CD4-positive, alpha-beta T cell treated with Interleukin-6 at 100 ng/mL for 8 hours (primary cell): ENCODE measurements around the gene DEPDC5.
A peak's percentile ranks its signal among the peaks of the same experiment; 100 is the strongest.

Experiments
- DNase-seq: peaks from one replicate; pipeline ENCODE4 v3.0.0-alpha.2; 2020; ENCODE audit warnings: mixed read lengths, low spot score

Gene DEPDC5

GRCh38 chr22:31926969-31927368 is 173.2 kb downstream of the DEPDC5 start:
- DNase-seq, result no peak

- DNase-seq, result no peak
Measured at GRCh38 chr22:31927562-31927961, 173.7 kb downstream of the DEPDC5 start.

DNA sequence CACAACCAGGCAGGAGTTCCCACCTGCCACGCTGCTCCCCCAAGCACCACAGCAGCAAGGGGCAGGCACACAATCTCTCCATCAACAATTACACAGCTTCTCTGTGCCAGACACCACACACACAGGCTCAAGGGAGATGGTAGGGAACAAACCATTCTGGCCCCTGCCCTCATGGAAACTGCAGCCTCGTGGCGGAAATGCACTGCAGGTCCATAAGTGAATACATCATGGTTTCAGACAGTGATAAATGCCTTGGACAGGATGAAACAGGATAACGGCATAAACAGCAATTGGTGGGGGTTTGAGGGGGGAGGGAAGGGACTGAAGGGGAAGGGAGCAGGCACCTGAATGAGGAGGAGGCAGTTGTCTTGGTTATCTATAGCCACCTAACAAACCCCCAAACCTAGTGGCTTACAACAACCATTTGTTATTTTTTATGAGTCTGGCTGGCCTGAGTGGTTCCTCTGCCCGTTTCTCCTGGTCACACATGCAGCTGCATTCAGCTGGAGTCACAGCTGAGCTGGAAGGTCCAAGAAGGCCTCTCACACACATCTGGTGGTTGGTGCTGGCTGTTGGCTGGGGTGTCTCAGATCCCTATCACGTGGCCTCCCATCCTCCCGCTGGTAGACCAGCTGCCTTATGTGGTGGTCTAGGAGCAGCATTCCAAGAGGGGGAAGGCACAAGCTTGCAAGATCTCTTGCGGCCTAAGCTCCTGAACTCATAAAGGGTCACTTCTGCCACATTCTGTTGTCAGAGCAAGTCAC is 175.5 kb downstream of the DEPDC5 start:
- DNase-seq, result no peak

DNA sequence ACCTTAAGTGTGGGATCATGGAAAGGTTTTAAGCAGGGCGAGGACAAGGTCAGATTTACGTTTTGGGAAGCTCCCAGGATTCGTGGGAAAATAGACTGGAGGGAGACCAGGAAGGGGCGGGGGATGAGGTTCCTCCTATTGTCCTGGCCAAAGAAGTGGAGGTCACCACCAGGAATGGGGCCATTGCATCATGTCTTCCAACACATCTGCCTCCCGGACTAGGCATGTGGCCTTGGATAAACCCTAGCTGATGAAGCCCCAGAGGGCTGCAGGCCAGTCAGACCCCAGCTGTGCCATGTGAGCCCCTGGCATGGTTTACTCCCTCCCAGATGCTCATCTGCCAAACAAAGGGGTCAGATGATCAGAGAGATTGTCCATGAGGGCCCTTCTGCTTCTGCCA is 179.0 kb downstream of the DEPDC5 start:
- no peak for DNase-seq

GRCh38 chr22:31933406-31933805 is 179.6 kb downstream of the DEPDC5 start:
- no peak for DNase-seq

DNA sequence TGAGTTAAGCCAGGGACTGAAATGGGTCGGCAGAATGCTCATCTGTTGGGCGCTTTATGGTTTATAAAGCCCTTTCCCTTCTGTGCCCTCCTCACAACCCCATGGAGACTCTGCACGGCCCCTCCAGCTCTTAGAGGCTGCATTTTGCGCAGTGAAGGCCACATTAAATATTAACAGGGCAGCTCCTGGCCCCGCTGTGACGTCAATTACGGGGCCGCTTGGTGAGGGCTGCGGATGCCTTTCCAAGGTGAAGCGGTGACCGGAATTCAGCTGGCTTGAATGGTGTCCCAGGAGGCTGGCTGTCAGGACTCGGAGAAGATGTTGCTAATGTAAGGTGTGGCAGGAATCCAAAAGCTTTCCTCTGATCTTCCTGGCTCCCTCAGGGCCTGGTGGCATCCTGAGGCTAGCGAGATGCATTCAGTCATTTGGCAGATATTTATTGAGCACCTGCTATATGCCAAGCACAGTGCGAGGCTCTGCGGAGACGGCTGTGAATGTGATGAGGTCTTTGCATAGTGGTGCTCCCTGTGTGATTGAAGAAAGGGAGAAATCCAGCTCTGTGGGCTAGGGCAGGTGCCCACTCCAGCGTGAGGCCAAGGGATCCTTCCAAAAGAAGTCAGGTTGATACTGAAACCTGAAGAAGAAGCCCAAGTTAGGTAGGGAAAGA is 180.1 kb downstream of the DEPDC5 start:
- DNase-seq, result no peak

GRCh38 chr22:31935961-31936635 is 182.3 kb downstream of the DEPDC5 start:
- no peak for DNase-seq

GRCh38 chr22:31937341-31937740 is 183.5 kb downstream of the DEPDC5 start:
- no peak for DNase-seq

GRCh38 chr22:31938296-31938695 is 184.5 kb downstream of the DEPDC5 start:
- DNase-seq, result no peak

- DNase-seq, result no peak
Measured at GRCh38 chr22:31940506-31940905, 186.7 kb downstream of the DEPDC5 start.

GRCh38 chr22:31942091-31942490 is 188.3 kb downstream of the DEPDC5 start:
- DNase-seq, result no peak

- no peak for DNase-seq
Measured at GRCh38 chr22:31943206-31943977, 189.6 kb downstream of the DEPDC5 start.

DNA sequence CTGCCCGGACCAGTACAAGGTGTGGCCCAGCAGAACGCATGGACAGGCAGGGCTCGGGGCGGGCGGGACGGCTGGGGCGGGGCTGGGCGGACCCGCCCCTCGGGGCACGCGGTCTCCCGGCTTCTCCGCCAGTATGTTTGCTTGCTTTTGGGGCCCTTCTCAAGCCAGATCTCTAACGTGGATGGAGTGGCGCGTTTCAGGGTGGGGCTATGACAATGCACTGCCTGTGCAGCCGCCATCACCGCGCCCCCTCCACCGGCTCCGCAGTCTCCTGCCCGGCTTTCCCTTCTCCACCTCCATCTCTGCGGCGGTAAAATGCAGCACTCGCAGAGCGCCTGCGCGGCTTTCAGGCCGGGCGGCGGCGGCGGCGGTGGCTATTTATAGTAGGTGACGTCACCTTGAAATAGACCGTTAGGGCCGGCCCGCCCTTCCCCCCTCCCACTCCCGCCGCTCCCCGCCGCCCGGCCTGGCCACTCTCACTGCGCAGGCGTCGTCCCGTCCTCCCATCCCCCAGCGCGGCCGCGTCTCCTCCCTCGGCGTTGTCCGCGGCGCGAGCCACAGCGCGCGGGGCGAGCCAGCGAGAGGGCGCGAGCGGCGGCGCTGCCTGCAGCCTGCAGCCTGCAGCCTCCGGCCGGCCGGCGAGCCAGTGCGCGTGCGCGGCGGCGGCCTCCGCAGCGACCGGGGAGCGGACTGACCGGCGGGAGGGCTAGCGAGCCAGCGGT is 190.3 kb downstream of the DEPDC5 start, which contains the start of gene YWHAH:
Gene YWHAH, plus strand, starts transcription at position 558 of the 722 bp plus-strand sequence. CDS start 199 bp downstream, outside the sequence.
- DNase-seq, result peak; percentile 89

DNA sequence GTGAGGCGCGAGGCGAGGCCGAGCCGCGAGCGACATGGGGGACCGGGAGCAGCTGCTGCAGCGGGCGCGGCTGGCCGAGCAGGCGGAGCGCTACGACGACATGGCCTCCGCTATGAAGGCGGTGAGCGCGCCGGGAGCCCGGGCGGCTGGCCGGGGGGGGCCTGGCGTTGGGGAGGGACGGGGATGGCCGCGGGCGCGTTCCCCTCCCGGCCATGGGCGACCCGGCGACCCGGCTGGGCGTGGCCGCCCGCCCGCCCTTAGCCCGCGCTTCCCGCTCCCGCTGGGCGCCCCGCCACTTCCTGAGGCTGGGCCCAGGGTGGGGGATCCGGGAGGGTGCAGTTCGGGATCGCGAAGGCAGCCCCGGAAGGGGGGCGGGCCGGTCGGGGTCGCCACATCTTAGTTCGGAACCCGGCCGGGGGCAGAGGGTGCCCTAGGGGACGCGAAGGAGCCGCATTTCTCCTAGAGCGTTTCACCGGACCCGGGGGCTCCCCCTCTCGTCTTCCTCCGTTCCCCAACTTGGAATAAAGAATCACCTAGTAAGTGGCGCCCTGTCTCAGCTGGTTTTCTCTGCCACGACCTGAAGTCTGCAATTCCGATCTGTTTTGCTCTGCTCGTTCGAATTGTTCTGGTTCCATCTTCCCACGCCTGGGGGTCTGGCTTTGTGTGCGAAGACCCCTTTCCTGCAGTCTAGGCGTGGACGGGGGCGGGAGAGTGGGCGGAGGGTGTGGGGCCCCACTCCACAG is 191.1 kb downstream of the DEPDC5 start:
- DNase-seq, result peak; percentile 21

- no peak for DNase-seq
Measured at GRCh38 chr22:31945443-31945855, 191.6 kb downstream of the DEPDC5 start.

DNA sequence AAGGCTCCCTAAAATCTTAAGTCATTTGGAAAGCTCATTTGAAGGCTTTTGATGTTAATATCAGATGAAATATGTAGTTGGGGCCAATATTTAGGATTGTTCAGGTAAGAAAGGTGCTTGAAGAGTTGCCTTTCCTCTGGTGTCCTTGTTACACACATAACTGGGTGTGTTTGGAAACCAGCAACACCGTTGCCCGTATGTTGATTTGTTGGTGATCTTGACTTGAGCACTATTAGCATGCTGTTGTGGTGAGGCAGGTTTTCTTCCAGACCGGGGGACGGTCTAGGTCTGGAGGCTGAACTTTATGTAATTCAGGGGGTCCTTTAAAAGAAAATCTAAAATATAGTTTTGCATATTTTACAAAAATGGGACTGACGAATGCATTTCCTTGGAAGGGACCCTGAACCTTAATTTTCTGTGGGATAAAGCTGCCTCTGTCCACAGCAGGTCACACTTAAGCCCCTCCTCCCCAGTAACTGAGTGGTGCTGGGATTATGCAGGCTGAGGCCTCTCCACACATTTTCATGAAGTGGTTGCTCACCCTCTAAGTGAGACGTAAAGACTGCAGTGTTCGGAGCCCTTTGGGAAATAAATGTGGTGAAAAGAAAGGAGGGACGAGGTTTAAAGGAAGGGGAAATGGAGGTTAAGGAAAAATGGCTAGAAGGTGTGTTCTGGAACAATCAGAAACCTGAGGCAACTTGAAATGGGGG is 192.3 kb downstream of the DEPDC5 start:
- no peak for DNase-seq

DNA sequence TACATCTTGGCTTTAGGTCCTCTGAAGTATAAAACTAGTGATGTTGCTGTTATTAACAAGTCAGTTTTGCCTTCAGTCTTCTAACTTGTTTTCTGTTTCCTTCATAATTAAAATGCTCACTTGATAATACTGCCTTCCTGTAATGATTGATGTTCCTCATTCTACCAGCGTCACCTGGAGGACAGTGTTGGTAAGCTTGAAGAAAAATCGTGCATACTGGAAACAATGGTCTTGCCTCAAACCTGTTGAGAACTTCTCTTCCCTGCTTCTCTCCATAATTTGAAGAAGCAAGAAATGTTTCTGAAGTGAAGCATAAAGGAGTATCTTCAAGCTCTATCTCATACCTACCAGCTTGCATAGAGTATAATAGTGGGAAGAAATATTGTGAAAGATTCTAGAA is 193.5 kb downstream of the DEPDC5 start:
- peak; percentile 55 for DNase-seq

DNA sequence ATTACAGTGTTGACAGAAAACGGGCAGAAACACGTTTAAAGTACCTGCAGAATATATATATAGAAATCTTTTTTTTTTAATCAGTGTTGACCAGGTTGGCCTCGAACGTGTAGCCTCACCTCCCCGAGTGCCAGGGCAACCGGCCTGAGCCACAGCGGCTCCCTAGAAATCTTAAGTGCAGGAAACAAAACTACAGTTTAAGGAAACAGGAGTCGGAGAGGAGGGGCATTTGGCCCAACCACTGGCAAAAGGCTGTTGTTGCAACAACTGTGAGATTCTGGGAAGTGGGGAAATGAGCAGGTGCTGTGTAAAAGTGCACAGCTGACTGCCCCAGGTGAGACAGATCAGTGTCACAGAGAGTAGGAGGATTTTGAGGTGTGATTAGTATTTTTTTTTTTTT is 194.2 kb downstream of the DEPDC5 start:
- no peak for DNase-seq

DNA sequence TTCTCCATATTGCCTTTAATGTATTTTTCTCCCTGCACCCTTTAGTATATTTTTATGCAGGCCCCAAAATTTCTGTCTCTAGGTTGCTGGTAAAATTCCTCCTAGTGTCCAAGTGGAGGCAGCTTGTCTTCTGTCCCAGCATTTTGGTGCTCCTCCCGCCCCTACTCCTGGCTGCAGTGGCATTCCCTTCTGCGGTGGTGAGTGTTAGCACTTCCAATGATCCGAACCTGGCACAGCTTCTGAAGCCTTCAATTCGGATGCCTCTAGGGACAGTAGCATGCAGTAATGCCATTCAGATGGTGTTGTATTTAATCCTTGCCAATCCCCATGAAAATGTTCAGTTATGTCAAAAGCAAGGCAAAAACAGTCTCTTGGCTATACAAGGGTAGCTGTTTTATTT is 196.4 kb downstream of the DEPDC5 start:
- DNase-seq, result no peak
